SU-DHL-6 (cell line): Measurements from ENCODE around the gene IGFLR1.

Source experiments
- H2AFZ ChIP-seq: fragments of 200-600 bp; sonication (generic); 2 replicates; pipeline ENCODE4 v1.6.1; 2014; ENCODE audit warnings: low read depth, mild to moderate bottlenecking, moderate library complexity, mixed read lengths, antibody characterized with exemption, low read length; ENCODE audit not compliant: severe bottlenecking
- H3F3A ChIP-seq: fragments of 200-600 bp; shearing (Covaris generic); 2 replicates; pipeline ENCODE4 v1.6.0; 2016; ENCODE audit warnings: antibody characterized with exemption, mild to moderate bottlenecking; ENCODE audit not compliant: insufficient read depth
- H3K27ac ChIP-seq: fragments of 200-600 bp; sonication (generic); 2 replicates; pipeline ENCODE4 v1.5.1; 2016; ENCODE audit warnings: low read depth, mild to moderate bottlenecking, low read length, moderate library complexity, mixed read lengths
- H3K27me3 ChIP-seq: fragments of 200-600 bp; sonication (generic), shearing (Covaris generic); 2 replicates; pipeline ENCODE4 v1.6.0; 2014; ENCODE audit warnings: mild to moderate bottlenecking, low read length
- H3K36me3 ChIP-seq: fragments of 200-600 bp; sonication (generic); 2 replicates; pipeline ENCODE4 v1.6.1; 2014; ENCODE audit warnings: mild to moderate bottlenecking, low read length, mixed read lengths
- H3K4me2 ChIP-seq: fragments of 300-600, 200-600 bp; shearing (Covaris generic), sonication (generic); 2 replicates; pipeline ENCODE4 v1.6.0; 2014; ENCODE audit warnings: low read length, low read depth, mild to moderate bottlenecking; ENCODE audit not compliant: poor library complexity, severe bottlenecking
- H3K4me3 ChIP-seq: fragments of 200-600 bp; sonication (generic); 2 replicates; pipeline ENCODE4 v1.5.1; 2014; ENCODE audit warnings: antibody characterized with exemption, low read length, mild to moderate bottlenecking, mixed read lengths; ENCODE audit not compliant: insufficient read depth, poor library complexity, severe bottlenecking
- H3K79me2 ChIP-seq: fragments of 200-600 bp; sonication (generic); 2 replicates; pipeline ENCODE4 v1.6.1; 2014; ENCODE audit warnings: mild to moderate bottlenecking, low read length, moderate library complexity; ENCODE audit not compliant: insufficient read depth
- H3K9ac ChIP-seq: fragments of 200-600 bp; sonication (generic); 2 replicates; pipeline ENCODE4 v1.7.0; 2014; ENCODE audit warnings: mild to moderate bottlenecking, low read length
- H3K9me2 ChIP-seq: fragments of 200-600 bp; sonication (generic); replicated peaks from 2 replicates; pipeline ENCODE4 v1.6.1; 2014; ENCODE audit warnings: low read length; ENCODE audit not compliant: insufficient read depth
- H3K9me3 ChIP-seq: fragments of 200-600 bp; sonication (generic); 2 replicates; pipeline ENCODE4 v1.6.1; 2014; ENCODE audit warnings: low read length, mixed read lengths; ENCODE audit not compliant: insufficient read depth
- H4K20me1 ChIP-seq: fragments of 200-600 bp; sonication (generic); 2 replicates; pipeline ENCODE4 v1.6.1; 2014; ENCODE audit warnings: low read depth, mild to moderate bottlenecking, antibody characterized with exemption, low read length, moderate library complexity, mixed read lengths
- EZH2phosphoT487 ChIP-seq: fragments of 200-600 bp; sonication (generic), shearing (Covaris generic); conservative IDR thresholded peaks from 2 replicates; pipeline ENCODE4 v1.6.1; 2018; ENCODE audit warnings: mild to moderate bottlenecking, antibody characterized with exemption, low read length, moderate library complexity, mixed read lengths
- TF ChIP-seq, protein P1 (sequence below): fragments of 200-600 bp; sonication (generic); IDR thresholded peaks from one replicate; pipeline ENCODE4 v1.5.1; 2017; ENCODE audit warnings: antibody characterized with exemption, mild to moderate bottlenecking, low read length, moderate library complexity; ENCODE audit not compliant: insufficient read depth, poor library complexity, severe bottlenecking

Gene IGFLR1

DNA sequence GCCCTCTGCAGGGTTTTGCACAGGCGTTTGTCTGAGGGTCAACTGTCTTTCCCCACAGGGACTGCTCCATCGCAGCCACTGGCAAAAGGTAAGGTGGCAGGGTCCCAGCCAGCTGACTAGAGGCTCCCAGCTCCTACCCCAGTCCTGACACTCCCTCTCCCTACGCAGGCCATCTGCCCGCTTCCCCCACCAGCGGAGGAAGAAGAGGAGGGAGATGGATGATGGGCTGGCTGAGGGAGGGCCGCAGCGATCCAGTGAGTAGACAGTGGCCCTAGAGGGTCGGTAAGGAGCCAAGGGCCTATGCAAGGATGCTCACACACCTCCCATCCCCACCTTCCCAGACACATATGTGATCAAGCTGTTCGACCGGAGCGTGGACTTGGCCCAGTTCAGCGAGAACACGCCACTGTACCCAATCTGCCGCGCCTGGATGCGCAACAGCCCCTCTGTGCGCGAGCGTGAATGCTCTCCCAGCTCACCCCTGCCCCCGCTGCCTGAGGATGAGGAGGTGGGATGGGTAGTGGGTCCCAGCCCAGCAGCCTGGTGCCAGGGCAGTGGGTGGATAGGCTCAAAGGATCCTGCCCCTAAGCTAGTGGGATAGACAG is 10.6 kb upstream of the IGFLR1 start:
- TF ChIP-seq, protein P1, sequence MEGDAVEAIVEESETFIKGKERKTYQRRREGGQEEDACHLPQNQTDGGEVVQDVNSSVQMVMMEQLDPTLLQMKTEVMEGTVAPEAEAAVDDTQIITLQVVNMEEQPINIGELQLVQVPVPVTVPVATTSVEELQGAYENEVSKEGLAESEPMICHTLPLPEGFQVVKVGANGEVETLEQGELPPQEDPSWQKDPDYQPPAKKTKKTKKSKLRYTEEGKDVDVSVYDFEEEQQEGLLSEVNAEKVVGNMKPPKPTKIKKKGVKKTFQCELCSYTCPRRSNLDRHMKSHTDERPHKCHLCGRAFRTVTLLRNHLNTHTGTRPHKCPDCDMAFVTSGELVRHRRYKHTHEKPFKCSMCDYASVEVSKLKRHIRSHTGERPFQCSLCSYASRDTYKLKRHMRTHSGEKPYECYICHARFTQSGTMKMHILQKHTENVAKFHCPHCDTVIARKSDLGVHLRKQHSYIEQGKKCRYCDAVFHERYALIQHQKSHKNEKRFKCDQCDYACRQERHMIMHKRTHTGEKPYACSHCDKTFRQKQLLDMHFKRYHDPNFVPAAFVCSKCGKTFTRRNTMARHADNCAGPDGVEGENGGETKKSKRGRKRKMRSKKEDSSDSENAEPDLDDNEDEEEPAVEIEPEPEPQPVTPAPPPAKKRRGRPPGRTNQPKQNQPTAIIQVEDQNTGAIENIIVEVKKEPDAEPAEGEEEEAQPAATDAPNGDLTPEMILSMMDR, result no peak
- no peak overlapping the region for H2AFZ ChIP-seq
- H3K9me2 ChIP-seq, result no peaks in the 10 kb centered on the region
- H3K9me3 ChIP-seq, result no peaks in the 10 kb centered on the region
- H3K4me3 ChIP-seq, result no peak overlapping the region
- H4K20me1 ChIP-seq, result no peaks in the 10 kb centered on the region
- H3F3A ChIP-seq, result no peaks in the 10 kb centered on the region
- H3K9ac ChIP-seq, result no peak overlapping the region
- H3K4me2 ChIP-seq, result no peak overlapping the region
- no peaks in the 10 kb centered on the region for H3K27me3 ChIP-seq
- H3K79me2 ChIP-seq, result peaks cover 4% of the 10 kb centered on the region
- H3K27ac ChIP-seq, result no peak overlapping the region
- H3K36me3 ChIP-seq, result no peaks in the 10 kb centered on the region

DNA sequence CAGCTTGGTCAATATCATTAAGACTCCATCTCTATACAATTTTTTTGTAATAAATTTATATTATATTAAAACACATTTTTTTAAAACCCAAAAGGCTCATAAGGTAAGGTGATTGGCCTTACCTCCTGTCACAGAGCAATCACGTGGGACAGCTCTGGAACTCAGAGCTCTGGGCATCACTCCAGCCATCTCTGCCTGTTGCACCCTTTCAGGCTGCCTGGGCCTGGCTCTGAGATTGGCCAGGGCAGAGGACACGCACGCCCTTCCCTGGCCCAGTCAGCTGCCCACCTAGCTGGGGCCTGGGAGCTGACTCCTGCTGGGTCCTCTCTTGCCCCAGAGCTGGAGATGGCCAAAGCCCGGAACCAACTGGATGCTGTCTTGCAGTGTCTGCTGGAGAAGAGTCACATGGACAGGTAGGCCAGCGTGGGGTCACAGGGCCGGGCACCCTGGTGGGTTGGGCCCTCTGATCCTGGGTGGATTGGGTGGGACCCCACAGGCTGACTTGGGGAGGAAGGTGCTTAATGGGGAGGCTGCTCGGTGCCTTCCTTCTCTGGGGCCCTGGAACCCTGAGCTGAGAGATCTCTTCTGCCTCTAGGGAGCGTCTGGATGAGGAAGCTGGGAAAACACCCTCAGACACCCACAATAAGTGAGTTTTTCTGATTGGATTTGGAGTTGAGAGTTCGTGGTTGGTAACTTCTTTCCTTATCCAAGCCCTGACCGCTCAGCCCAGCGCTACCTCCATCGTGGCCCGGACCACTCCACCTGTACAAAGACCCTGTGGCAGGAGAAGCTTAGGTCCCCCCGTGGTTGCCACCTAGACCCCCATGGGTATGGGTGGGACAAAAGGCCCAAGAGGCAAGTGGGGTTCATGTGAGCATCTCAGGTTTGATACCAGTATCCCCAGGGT is 9.8 kb upstream of the IGFLR1 start:
- no peaks in the 10 kb centered on the region for H4K20me1 ChIP-seq
- no peaks in the 10 kb centered on the region for H3K9me3 ChIP-seq
- no peaks in the 10 kb centered on the region for H3K36me3 ChIP-seq
- peaks cover 1% of the 10 kb centered on the region; the same call in 1 of the 2 replicates for H3F3A ChIP-seq
- no peak overlapping the region for H3K4me3 ChIP-seq
- peaks cover 4% of the 10 kb centered on the region for H3K79me2 ChIP-seq
- H3K27me3 ChIP-seq, result no peaks in the 10 kb centered on the region
- no peak overlapping the region for H3K4me2 ChIP-seq
- H3K9ac ChIP-seq, result no peak overlapping the region
- H2AFZ ChIP-seq, result no peak overlapping the region
- no peaks in the 10 kb centered on the region for H3K9me2 ChIP-seq
- TF ChIP-seq EZH2phosphoT487, result no peak
- TF ChIP-seq, protein P1, result no peak
- H3K27ac ChIP-seq, result no peak overlapping the region

DNA sequence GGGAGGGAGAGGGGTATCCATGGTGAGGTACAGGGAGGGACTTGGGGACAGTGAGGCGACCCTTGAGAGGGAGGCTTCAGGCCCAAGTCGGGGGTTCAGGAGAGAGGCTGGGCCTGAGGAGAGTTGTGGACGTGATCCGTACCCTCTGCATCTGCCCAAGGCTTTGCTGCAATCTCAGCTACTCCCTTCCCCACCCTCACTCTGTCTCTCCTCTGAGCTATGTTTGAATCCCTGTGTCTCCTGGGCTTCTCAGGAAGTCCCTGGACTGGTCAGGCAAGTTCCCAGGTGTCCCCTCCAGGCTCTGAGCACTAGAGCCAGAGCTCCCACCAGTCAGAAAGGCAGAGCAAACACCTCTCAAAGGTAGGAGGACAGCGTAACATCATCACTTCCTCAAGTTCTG is 7.9 kb upstream of the IGFLR1 start:
- H4K20me1 ChIP-seq, result no peaks in the 10 kb centered on the region
- peaks cover 11% of the 10 kb centered on the region for H3K79me2 ChIP-seq
- no peak overlapping the region; the same call in 1 of the 2 replicates for H3K9ac ChIP-seq
- no peaks in the 10 kb centered on the region for H3K9me3 ChIP-seq
- H3K9me2 ChIP-seq, result no peaks in the 10 kb centered on the region
- H3K36me3 ChIP-seq, result no peaks in the 10 kb centered on the region
- no peak overlapping the region for H2AFZ ChIP-seq
- H3F3A ChIP-seq, result peaks cover 6% of the 10 kb centered on the region; the same call in 1 of the 2 replicates
- H3K27me3 ChIP-seq, result no peaks in the 10 kb centered on the region
- TF ChIP-seq EZH2phosphoT487, result no peak
- TF ChIP-seq, protein P1, result no peak
- H3K4me2 ChIP-seq, result no peak overlapping the region
- H3K4me3 ChIP-seq, result no peak overlapping the region
- no peak overlapping the region for H3K27ac ChIP-seq
